H9 (cell line): ENCODE data around the gene MTG1. TPM values are rescaled to one million over a fixed set of nuclear protein-coding genes. Genes with fewer than 3 reads are reported as not detected.

Experiments used
- DNase-seq: peaks from one replicate; pipeline ENCODE4 v3.0.0-alpha.2; 2017
- H2AFZ ChIP-seq: one replicate; pipeline ENCODE4 v1.6.1; 2013; ENCODE audit warnings: mild to moderate bottlenecking, low read length, control low read depth, moderate library complexity
- H2AK5ac ChIP-seq: 2 replicates; pipeline ENCODE4 v1.6.1; 2013; ENCODE audit warnings: low read length, control low read depth, mixed read lengths; ENCODE audit not compliant: insufficient read length
- H2BK120ac ChIP-seq: one replicate; pipeline ENCODE4 v1.6.1; 2013; ENCODE audit warnings: low read depth, mild to moderate bottlenecking, low read length, control low read depth, inconsistent platforms; ENCODE audit not compliant: poor library complexity, severe bottlenecking
- H2BK12ac ChIP-seq: 2 replicates; pipeline ENCODE4 v1.6.1; 2013; ENCODE audit warnings: low read length, control low read depth, mixed read lengths, low read depth; ENCODE audit not compliant: insufficient read length
- H2BK15ac ChIP-seq: 2 replicates; pipeline ENCODE4 v1.6.1; 2013; ENCODE audit warnings: low read depth, low read length, control low read depth
- H2BK20ac ChIP-seq: one replicate; pipeline ENCODE4 v1.6.1; 2013; ENCODE audit warnings: low read depth, mild to moderate bottlenecking, low read length, control low read depth, inconsistent platforms; ENCODE audit not compliant: poor library complexity, severe bottlenecking
- H2BK5ac ChIP-seq: 2 replicates; pipeline ENCODE4 v1.6.1; 2013; ENCODE audit warnings: low read length, control low read depth, mixed read lengths; ENCODE audit not compliant: insufficient read length
- H3K14ac ChIP-seq: 2 replicates; pipeline ENCODE4 v1.6.1; 2013; ENCODE audit warnings: low read length, control low read depth; ENCODE audit not compliant: insufficient read depth
- H3K18ac ChIP-seq: 2 replicates; pipeline ENCODE4 v1.6.1; 2013; ENCODE audit warnings: low read depth, mild to moderate bottlenecking, mixed read lengths, low read length, control low read depth; ENCODE audit not compliant: insufficient read length
- H3K23ac ChIP-seq: 2 replicates; pipeline ENCODE4 v1.6.1; 2013; ENCODE audit warnings: low read length, control low read depth, mixed read lengths, low read depth; ENCODE audit not compliant: insufficient read length
- H3K23me2 ChIP-seq: 2 replicates; pipeline ENCODE4 v1.6.1; 2013; ENCODE audit warnings: low read depth, mild to moderate bottlenecking, mixed read lengths, low read length, control low read depth; ENCODE audit not compliant: insufficient read length, poor library complexity, severe bottlenecking
- H3K27ac ChIP-seq: 2 replicates; pipeline ENCODE4 v1.5.1; 2013; ENCODE audit warnings: low read length, control low read depth, mixed read lengths, low read depth; ENCODE audit not compliant: insufficient read length
- H3K27me3 ChIP-seq: 2 replicates; pipeline ENCODE4 v1.6.1; 2013; ENCODE audit warnings: low read length, control low read depth, inconsistent platforms; ENCODE audit not compliant: insufficient read depth
- H3K4ac ChIP-seq: 2 replicates; pipeline ENCODE4 v1.6.1; 2013; ENCODE audit warnings: low read depth, mild to moderate bottlenecking, control low read depth, inconsistent platforms, low read length, moderate library complexity
- H3K4me1 ChIP-seq: 2 replicates; pipeline ENCODE4 v1.6.1; 2013; ENCODE audit warnings: low read length, control low read depth, inconsistent platforms; ENCODE audit not compliant: insufficient read depth
- H3K4me2 ChIP-seq: 2 replicates; pipeline ENCODE4 v1.6.1; 2013; ENCODE audit warnings: low read length, control low read depth, mixed read lengths; ENCODE audit not compliant: insufficient read length, insufficient read depth
- H3K56ac ChIP-seq: 2 replicates; pipeline ENCODE4 v1.6.1; 2013; ENCODE audit warnings: low read depth, mild to moderate bottlenecking, mixed read lengths, low read length, control low read depth; ENCODE audit not compliant: insufficient read length
- H3K79me1 ChIP-seq: 2 replicates; pipeline ENCODE4 v1.6.1; 2013; ENCODE audit warnings: low read depth, mild to moderate bottlenecking, moderate library complexity, low read length, control low read depth, inconsistent platforms; ENCODE audit not compliant: insufficient read depth, poor library complexity, severe bottlenecking
- H3K79me2 ChIP-seq: 2 replicates; pipeline ENCODE4 v1.6.1; 2013; ENCODE audit warnings: low read length, control low read depth, inconsistent platforms; ENCODE audit not compliant: insufficient read depth
- H3K9ac ChIP-seq: 2 replicates; pipeline ENCODE4 v1.6.1; 2013; ENCODE audit warnings: low read length, control low read depth, mixed read lengths; ENCODE audit not compliant: insufficient read length; ENCODE audit errors: extremely low read depth
- H3K9me3 ChIP-seq: one replicate; pipeline ENCODE4 v1.6.1; 2013; ENCODE audit warnings: low read depth, low read length, inconsistent platforms; ENCODE audit not compliant: control insufficient read depth
- H3T11ph ChIP-seq: one replicate; pipeline ENCODE4 v1.6.1; 2013; ENCODE audit warnings: mild to moderate bottlenecking, low read length, control low read depth, inconsistent platforms
- H4K20me1 ChIP-seq: one replicate; pipeline ENCODE4 v1.6.1; 2013; ENCODE audit not compliant: control insufficient read depth, insufficient read length, insufficient read depth
- H4K5ac ChIP-seq: 2 replicates; pipeline ENCODE4 v1.6.1; 2013; ENCODE audit warnings: low read depth, mild to moderate bottlenecking, mixed read lengths, low read length, control low read depth; ENCODE audit not compliant: insufficient read length
- H4K8ac ChIP-seq: replicated peaks from 2 replicates; pipeline ENCODE4 v1.6.1; 2013; ENCODE audit warnings: low read length, control low read depth, mixed read lengths, low read depth; ENCODE audit not compliant: insufficient read length
- H4K91ac ChIP-seq: 2 replicates; pipeline ENCODE4 v1.6.1; 2013; ENCODE audit warnings: low read depth, mild to moderate bottlenecking, moderate library complexity, mixed read lengths, low read length, control low read depth; ENCODE audit not compliant: insufficient read length
- H3K27ac Mint-ChIP-seq, 3 experiments: 2 replicates in 2 of 3; 3 replicates in 1 of 3; pipeline ENCODE4 v1.8.0; 2020 to 2021; ENCODE audit warnings: mixed read lengths in 3 of 3, mild to moderate bottlenecking in 1 of 3, moderate library complexity in 1 of 3
- H3K27me3 Mint-ChIP-seq: 2 replicates; pipeline ENCODE4 v1.8.0; 2021; ENCODE audit warnings: low read depth, mild to moderate bottlenecking, moderate library complexity, mixed read lengths
- H3K36me3 Mint-ChIP-seq, 3 experiments: 2 replicates in 2 of 3; 3 replicates in 1 of 3; pipeline ENCODE4 v1.8.0; 2020 to 2021; ENCODE audit warnings: low read depth in 3 of 3, mixed read lengths in 3 of 3; ENCODE audit not compliant: insufficient read depth in 1 of 3
- H3K4me1 Mint-ChIP-seq, 2 experiments: 2 replicates each; pipeline ENCODE4 v1.8.0; 2020; ENCODE audit warnings: mixed read lengths in 2 of 2
- H3K4me3 Mint-ChIP-seq, 2 experiments: 2 replicates in 1 of 2; 3 replicates in 1 of 2; pipeline ENCODE4 v1.8.0; 2020 to 2021; ENCODE audit warnings: mild to moderate bottlenecking in 2 of 2, mixed read lengths in 2 of 2, moderate library complexity in 1 of 2
- H3K9me3 Mint-ChIP-seq, 2 experiments: 2 replicates in 1 of 2; 3 replicates in 1 of 2; pipeline ENCODE4 v1.8.0; 2020; ENCODE audit warnings: mild to moderate bottlenecking in 2 of 2, mixed read lengths in 2 of 2, moderate library complexity in 1 of 2
- WGBS: extraction: QIAGEN DNeasy Blood & Tissue Kit; methylation state at CpG from one replicate; pipeline ENCODE4 v1.1.7; 2013; ENCODE audit warnings: missing lambda C conversion rate, low lambda C conversion rate, mixed read lengths; ENCODE audit not compliant: insufficient read length; ENCODE audit errors: extremely low coverage; 5-methylcytosine and 5-hydroxymethylcytosine counted together
- total RNA-seq: library from RNA; stranded (reverse); gene quantifications from 2 replicates; pipeline ENCODE4 v1.2.1, GENCODE V29; 2021
- TF ChIP-seq, protein P1 (sequence below): fragments of 200-600 bp; sonication (generic); conservative IDR thresholded peaks from 3 replicates; pipeline ENCODE4 v1.8.0; 2021; ENCODE audit warnings: antibody characterized with exemption, mild to moderate bottlenecking

The MTG1 gene
- total RNA-seq, 1 experiment from 2014 or later: 65.3 TPM

DNA sequence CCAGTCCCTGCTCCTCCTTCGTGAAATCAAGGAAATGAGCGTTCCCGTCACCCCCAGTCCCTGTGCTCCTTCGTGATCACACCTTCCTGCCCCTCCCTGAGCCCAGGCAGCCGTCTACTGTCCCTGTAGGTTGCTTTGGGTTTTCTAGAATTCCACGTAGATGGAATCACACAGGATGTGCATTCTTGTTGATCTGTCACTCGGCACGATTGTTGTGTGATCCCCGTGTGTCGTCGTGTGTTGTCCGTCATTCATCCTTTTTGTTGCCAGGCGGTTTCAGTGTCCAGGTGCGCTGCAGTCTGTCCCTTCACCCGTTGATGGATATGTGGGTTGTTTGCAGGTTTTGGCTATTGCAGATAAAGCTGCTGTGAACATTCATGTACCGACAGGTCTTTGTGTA, 9.4 kb downstream of the MTG1 start:
- WGBS: no CpG with 5 or more reads among the region's 16 CpGs
- H3K79me2 ChIP-seq: peaks cover 3% of the 10 kb centered on the region; the same call in 1 of the 2 replicates

More for the DNA sequence above, 9.4 kb downstream of the MTG1 start:
- H4K20me1 ChIP-seq: no peaks in the 10 kb centered on the region
- no peak for DNase-seq
- no peaks in the 10 kb centered on the region for H3K23me2 ChIP-seq
- Mint-ChIP-seq H3K4me3 (no peak overlapping the region), H3K27ac (peak overlapping the region in 2 of 3 experiments; percentile 21 to 63; a peak in 1 of 7 replicates), H3K4me1 (no peaks in the 10 kb centered on the region), H3K36me3 (peaks cover 66 to 91% (median 85%) of the 10 kb centered on the region in 3 experiments; a peak in 6 of 7 replicates), H3K27me3 (no peaks in the 10 kb centered on the region), H3K9me3 (peaks cover 0 to under 1% of the 10 kb centered on the region in 2 experiments; a peak in 1 of 5 replicates)
- H3K18ac ChIP-seq: no peak overlapping the region
- H3K4me1 ChIP-seq: no peaks in the 10 kb centered on the region
- H3K27me3 ChIP-seq: no peaks in the 10 kb centered on the region
- H3K4me2 ChIP-seq: no peak overlapping the region
- no peak overlapping the region for H3K27ac ChIP-seq
- no peak overlapping the region for H2BK120ac ChIP-seq
- H2AFZ ChIP-seq: no peak overlapping the region
- H3K23ac ChIP-seq: no peak overlapping the region
- no peak overlapping the region for H2BK5ac ChIP-seq
- no peak overlapping the region for H3K14ac ChIP-seq
- no peak overlapping the region for H3K9ac ChIP-seq
- H2BK15ac ChIP-seq: no peak overlapping the region
- no peak overlapping the region for H3K56ac ChIP-seq
- no peak overlapping the region for H2AK5ac ChIP-seq
- no peak overlapping the region for H3K4ac ChIP-seq
- H2BK20ac ChIP-seq: no peak overlapping the region
- H3T11ph ChIP-seq: no peak overlapping the region
- no peak overlapping the region for H4K91ac ChIP-seq
- no peak overlapping the region for H4K8ac ChIP-seq
- H3K9me3 ChIP-seq: no peaks in the 10 kb centered on the region
- TF ChIP-seq, protein P1, sequence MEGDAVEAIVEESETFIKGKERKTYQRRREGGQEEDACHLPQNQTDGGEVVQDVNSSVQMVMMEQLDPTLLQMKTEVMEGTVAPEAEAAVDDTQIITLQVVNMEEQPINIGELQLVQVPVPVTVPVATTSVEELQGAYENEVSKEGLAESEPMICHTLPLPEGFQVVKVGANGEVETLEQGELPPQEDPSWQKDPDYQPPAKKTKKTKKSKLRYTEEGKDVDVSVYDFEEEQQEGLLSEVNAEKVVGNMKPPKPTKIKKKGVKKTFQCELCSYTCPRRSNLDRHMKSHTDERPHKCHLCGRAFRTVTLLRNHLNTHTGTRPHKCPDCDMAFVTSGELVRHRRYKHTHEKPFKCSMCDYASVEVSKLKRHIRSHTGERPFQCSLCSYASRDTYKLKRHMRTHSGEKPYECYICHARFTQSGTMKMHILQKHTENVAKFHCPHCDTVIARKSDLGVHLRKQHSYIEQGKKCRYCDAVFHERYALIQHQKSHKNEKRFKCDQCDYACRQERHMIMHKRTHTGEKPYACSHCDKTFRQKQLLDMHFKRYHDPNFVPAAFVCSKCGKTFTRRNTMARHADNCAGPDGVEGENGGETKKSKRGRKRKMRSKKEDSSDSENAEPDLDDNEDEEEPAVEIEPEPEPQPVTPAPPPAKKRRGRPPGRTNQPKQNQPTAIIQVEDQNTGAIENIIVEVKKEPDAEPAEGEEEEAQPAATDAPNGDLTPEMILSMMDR: no peak
- H2BK12ac ChIP-seq: no peak overlapping the region
- peaks cover 2% of the 10 kb centered on the region for H3K79me1 ChIP-seq
- no peak overlapping the region for H4K5ac ChIP-seq
